Transverse colon (tissue), 4 donors: ENCODE measurements around the gene AATK. TPM values are rescaled to one million over a fixed set of nuclear protein-coding genes. Genes with fewer than 3 reads are reported as not detected.

Experiments used
- DNase-seq: peaks from one replicate; pipeline ENCODE4 v3.0.0-alpha.2; 2019
- H3K27ac ChIP-seq, 4 donors: fragments of 200-600 bp; sonication (generic); 2 replicates each; pipeline ENCODE4 v1.5.1; 2016 to 2018; ENCODE audit warnings: inconsistent platforms in 4 of 4
- H3K27me3 ChIP-seq: fragments of 200-600 bp; sonication (generic); 2 replicates; pipeline ENCODE4 v1.5.1; 2017; ENCODE audit warnings: inconsistent platforms
- H3K36me3 ChIP-seq, 4 donors: fragments of 200-600 bp; sonication (generic); 2 replicates each; pipeline ENCODE4 v1.5.1; 2017 to 2019; ENCODE audit warnings: inconsistent platforms in 4 of 4
- H3K4me1 ChIP-seq, 4 donors: fragments of 200-600 bp; sonication (generic); 2 replicates each; pipeline ENCODE4 v1.5.1; 2017 to 2020; ENCODE audit warnings: inconsistent platforms in 4 of 4
- H3K4me3 ChIP-seq, 4 donors: fragments of 200-600 bp; sonication (generic); 1 replicate in 1 of 4; 2 replicates in 3 of 4; pipeline versions ENCODE4 v1.5.1 to v1.6.1; 2017 to 2019; ENCODE audit warnings: inconsistent platforms in 4 of 4
- H3K9me3 ChIP-seq, 2 donors: fragments of 200-600 bp; sonication (generic); 2 replicates each; pipeline ENCODE4 v1.5.1; 2017 to 2019; ENCODE audit warnings: inconsistent platforms in 2 of 2
- EP300 ChIP-seq: sonication (generic); formaldehyde crosslinking; IDR thresholded peaks from one replicate; pipeline ENCODE4 v1.6.1; 2017; ENCODE audit warnings: antibody characterized with exemption, low read depth
- POLR2A ChIP-seq: fragments of 450-650 bp; IDR thresholded peaks from one replicate; pipeline ENCODE4 v1.6.1; 2016; ENCODE audit warnings: antibody characterized with exemption, mild to moderate bottlenecking, moderate library complexity
- POLR2AphosphoS5 ChIP-seq, 3 donors: sonication (generic); formaldehyde crosslinking; IDR thresholded peaks; one replicate each; pipeline ENCODE4 v1.6.1; 2016; ENCODE audit warnings: antibody characterized with exemption in 3 of 3
- WGBS, 2 donors: methylation state at CpG; one replicate each; pipeline ENCODE4 v1.1.5; 2018; ENCODE audit warnings: low coverage in 1 of 2; 5-methylcytosine and 5-hydroxymethylcytosine counted together
- in situ Hi-C, 4 donors: fragments of 200-750 bp; cut with MboI; loops; one replicate each; pipeline versions ENCODE4 v1.15.0 to v1.15.1; 2017; ENCODE audit warnings: low sequenced_read_pairs in 3 of 4, low pct_ligation_motif_present in 1 of 4, low pct_unique_long_range_greater_than_20kb in 1 of 4
- intact Hi-C: fragments of 100-400 bp; cut with DNase I; formaldehyde crosslinking; loops from one replicate; pipeline ENCODE4 v1.15.1; 2023; ENCODE audit warnings: low total_unique reads
- total RNA-seq, 4 donors: library from RNA; depleted of rRNA; stranded (reverse); fragments of >200 nt; gene quantifications; one replicate each; pipeline ENCODE4 v1.1.0, GENCODE V29; 2016
- TF ChIP-seq, protein P1 (sequence below), 5 experiments: fragments of 200-600 bp in 3 of 5; fragments of 450-650 bp in 2 of 5; sonication (generic) in 3 of 5; IDR thresholded peaks; 1 replicate in 2 of 5; 2 replicates in 3 of 5; pipeline ENCODE4 v1.5.1; 2016 to 2017; ENCODE audit warnings: antibody characterized with exemption in 5 of 5, inconsistent platforms in 3 of 5, mild to moderate bottlenecking in 2 of 5, moderate library complexity in 1 of 5

AATK gene
- total RNA-seq, 4 donors from 2014 or later, result 1.7 to 21.3 (median 8.6) TPM

DNA sequence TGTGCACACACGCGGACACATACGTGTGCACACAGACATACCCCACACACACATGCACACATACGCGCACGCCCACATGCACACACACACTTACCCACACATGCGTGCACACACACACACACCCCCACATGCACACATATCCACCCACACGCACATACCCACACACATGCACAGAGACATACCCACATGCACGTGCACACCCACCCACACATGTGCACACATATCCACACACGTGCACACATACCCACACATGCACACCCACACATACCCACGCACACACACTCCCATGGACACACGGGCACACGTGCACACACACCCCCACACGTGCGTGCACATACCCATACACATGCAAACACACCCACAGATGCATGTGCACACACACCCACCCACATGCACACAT lies 27.9 kb downstream of the AATK start:
- TF ChIP-seq POLR2A, result no peak
- TF ChIP-seq, protein P1, sequence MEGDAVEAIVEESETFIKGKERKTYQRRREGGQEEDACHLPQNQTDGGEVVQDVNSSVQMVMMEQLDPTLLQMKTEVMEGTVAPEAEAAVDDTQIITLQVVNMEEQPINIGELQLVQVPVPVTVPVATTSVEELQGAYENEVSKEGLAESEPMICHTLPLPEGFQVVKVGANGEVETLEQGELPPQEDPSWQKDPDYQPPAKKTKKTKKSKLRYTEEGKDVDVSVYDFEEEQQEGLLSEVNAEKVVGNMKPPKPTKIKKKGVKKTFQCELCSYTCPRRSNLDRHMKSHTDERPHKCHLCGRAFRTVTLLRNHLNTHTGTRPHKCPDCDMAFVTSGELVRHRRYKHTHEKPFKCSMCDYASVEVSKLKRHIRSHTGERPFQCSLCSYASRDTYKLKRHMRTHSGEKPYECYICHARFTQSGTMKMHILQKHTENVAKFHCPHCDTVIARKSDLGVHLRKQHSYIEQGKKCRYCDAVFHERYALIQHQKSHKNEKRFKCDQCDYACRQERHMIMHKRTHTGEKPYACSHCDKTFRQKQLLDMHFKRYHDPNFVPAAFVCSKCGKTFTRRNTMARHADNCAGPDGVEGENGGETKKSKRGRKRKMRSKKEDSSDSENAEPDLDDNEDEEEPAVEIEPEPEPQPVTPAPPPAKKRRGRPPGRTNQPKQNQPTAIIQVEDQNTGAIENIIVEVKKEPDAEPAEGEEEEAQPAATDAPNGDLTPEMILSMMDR (IDR thresholded peaks at IDR 0.05), result no peak
- no peak for TF ChIP-seq EP300
- no peak for TF ChIP-seq POLR2AphosphoS5 (IDR thresholded peaks at IDR 0.05)
- Histone ChIP-seq H3K4me3 (no peak overlapping the region), H3K9me3 (no peaks in the 10 kb centered on the region), H3K27ac (no peak overlapping the region), H3K27me3 (no peaks in the 10 kb centered on the region), H3K36me3 (no peaks in the 10 kb centered on the region), H3K4me1 (peaks cover 0 to 8% (median 5%) of the 10 kb centered on the region in 4 donors)
- in situ Hi-C loops (no loop called here), intact Hi-C loops (no loop called here)
- no peak for DNase-seq
- 91 to 99% methylated on average over 12 to 15 of the region's 15 CpGs for WGBS, 2 donors

DNA sequence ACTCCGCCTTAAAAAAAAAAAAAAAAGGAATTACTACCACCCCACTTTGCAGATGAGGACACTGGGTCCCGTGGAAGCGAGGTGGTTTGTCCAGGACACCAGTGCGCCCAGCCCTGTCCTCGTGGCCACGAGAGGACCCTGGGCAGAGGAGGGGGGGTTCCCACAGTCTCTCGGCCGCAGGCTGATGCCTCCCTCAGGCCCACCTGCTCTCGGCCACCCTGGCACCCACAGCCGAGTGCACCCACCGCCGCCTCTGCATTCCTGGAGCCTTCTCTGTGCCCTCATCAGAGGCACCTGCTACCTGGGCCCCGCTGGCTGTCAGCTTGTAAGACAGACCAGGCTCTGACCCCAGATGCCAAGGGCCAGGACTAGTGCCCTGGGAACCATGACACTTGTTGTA lies 28.8 kb downstream of the AATK start:
- H3K27me3 ChIP-seq, result no peaks in the 10 kb centered on the region
- H3K9me3 ChIP-seq, result no peaks in the 10 kb centered on the region
- WGBS, 2 donors, result 90% methylated on average over 6 to 13 of the region's 13 CpGs
- peaks cover 0 to 4% (median 0%) of the 10 kb centered on the region in 4 donors for H3K4me1 ChIP-seq
- H3K36me3 ChIP-seq, result no peaks in the 10 kb centered on the region
- no peak overlapping the region for H3K4me3 ChIP-seq
- no peak for DNase-seq
- TF ChIP-seq POLR2A (no peak), POLR2AphosphoS5 (IDR thresholded peaks at IDR 0.05) (no peak), EP300 (no peak)
- TF ChIP-seq, protein P1 (IDR thresholded peaks at IDR 0.05), result no peak
- intact Hi-C loops, result no loop called here
- in situ Hi-C loops, result no loop called here
- H3K27ac ChIP-seq, result no peak overlapping the region

DNA sequence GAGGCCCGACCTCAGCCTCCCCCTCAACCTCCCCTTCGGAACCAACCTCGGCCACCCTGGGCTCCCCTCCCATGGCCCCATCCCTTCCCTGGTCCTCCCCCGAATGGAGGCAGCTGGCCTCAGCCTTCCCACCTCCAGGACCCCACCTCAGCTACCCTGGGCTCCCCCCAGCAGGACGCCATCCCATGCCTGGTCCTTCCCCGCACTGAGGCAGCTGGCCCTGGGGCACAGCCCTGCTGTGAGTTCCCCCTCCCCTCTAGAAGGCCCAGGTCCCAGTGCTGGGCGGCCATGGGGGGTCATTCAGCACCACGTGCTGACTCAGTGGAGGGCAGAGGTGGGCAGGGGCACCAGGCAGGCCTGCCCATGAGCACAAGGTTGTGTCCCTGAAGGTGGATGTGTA lies 29.7 kb downstream of the AATK start:
- H3K9me3 ChIP-seq, result no peaks in the 10 kb centered on the region
- H3K36me3 ChIP-seq, result no peaks in the 10 kb centered on the region
- no peaks in the 10 kb centered on the region for H3K27me3 ChIP-seq
- no peak overlapping the region for H3K27ac ChIP-seq
- intact Hi-C loops, result no loop called here
- TF ChIP-seq POLR2AphosphoS5 (IDR thresholded peaks at IDR 0.05) (no peak), POLR2A (no peak), EP300 (no peak)
- TF ChIP-seq, protein P1 (IDR thresholded peaks at IDR 0.05), result no peak
- WGBS, 2 donors, result 70% methylated on average over 8 of the region's 8 CpGs; no CpG with 5 or more reads in 1 of the 2 donors
- H3K4me1 ChIP-seq, result peaks cover 0 to 13% (median 4%) of the 10 kb centered on the region in 4 donors
- no peak overlapping the region for H3K4me3 ChIP-seq
- in situ Hi-C loops, result no loop called here
- no peak for DNase-seq

DNA sequence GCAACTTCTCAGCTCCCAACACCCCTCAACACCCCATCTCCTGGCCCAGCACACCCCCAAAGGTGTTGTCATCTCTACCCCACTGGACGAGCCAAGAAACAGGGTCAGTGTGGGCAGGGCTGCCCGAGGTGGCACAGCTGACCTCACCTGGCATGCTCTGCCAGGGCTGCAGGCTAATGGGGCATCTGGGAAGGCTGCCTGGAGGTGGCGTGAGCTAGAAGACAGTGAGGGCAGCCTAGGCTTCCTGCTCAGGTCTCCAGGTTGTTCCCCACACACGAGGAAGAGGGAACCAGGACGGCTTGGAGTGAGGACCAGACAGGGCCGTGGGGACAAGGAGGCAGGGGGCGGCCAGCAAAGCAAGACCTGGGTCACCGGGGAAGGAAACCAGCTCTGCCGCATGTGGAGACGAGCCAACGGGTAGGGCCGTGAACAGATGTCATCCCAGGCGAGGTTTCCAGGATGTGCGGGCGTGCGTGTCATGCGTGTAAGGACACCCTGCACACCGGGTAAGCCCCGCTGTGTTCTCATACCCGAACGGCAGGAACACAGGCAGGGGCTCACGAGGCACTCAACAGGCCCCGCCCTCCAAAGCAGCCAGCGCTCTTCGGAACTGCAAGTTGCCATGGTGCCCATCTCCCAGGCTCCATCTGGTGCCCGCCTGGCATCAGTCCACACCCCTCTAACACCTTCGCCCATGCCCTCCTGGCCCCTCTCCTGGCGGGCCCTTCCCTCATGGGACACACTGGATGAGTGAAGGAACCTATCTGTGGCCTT lies 30.3 kb downstream of the AATK start:
- H3K4me1 ChIP-seq, result peaks cover 0 to 13% (median 5%) of the 10 kb centered on the region in 4 donors
- intact Hi-C loops, result no loop called here
- 56% methylated on average over 16 of the region's 28 CpGs; no CpG with 5 or more reads in 1 of the 2 donors for WGBS, 2 donors
- H3K9me3 ChIP-seq, result no peaks in the 10 kb centered on the region
- no peak overlapping the region for H3K27ac ChIP-seq
- DNase-seq, result no peak
- H3K36me3 ChIP-seq, result no peaks in the 10 kb centered on the region
- no peak overlapping the region for H3K4me3 ChIP-seq
- TF ChIP-seq, protein P1 (IDR thresholded peaks at IDR 0.05), result no peak
- no peak for TF ChIP-seq POLR2A
- no peak for TF ChIP-seq POLR2AphosphoS5 (IDR thresholded peaks at IDR 0.05)
- no peak for TF ChIP-seq EP300
- H3K27me3 ChIP-seq, result no peaks in the 10 kb centered on the region
- in situ Hi-C loops, result no loop called here
